ENCODE data around the gene LIN7B. TPM values are rescaled to one million over a fixed set of nuclear protein-coding genes. Genes with fewer than 3 reads are reported as not detected.

LIN7B gene
- total and polyA plus RNA-seq, 2 donors (not counting 1 experiment from before 2014, with no cell fraction given) = 2.6 to 10.9 TPM

- Histone ChIP-seq H3K36me3 (ENCODE audit: control insufficient read depth, insufficient read depth, low read length) (peaks cover 58% of the 10 kb centered on the region), H3K9me3 (ENCODE audit: control insufficient read depth, insufficient read depth, low read depth, low read length) (no peaks in the 10 kb centered on the region), H3K27ac (ENCODE audit: insufficient read depth, low read length) (no peak overlapping the region), H2AFZ (ENCODE audit: low read length) (no peak overlapping the region), H3K27me3 (ENCODE audit: control insufficient read depth, insufficient read depth, low read length) (no peaks in the 10 kb centered on the region), H3K79me2 (ENCODE audit: control insufficient read depth, insufficient read depth, low read length) (peaks cover 9% of the 10 kb centered on the region), H3K4me3 (replicated peaks in 1 of 4; ENCODE audit: control extremely low read depth in 1 of 4, insufficient read depth in 1 of 4, low read depth in 3 of 4, low read length in 4 of 4) (no peak overlapping the region), H3K4me1 (ENCODE audit: control insufficient read depth, extremely low read depth, insufficient read depth, low read length) (no peaks in the 10 kb centered on the region), H3K4me2 (ENCODE audit: extremely low read depth, insufficient read depth, low read length) (no peak overlapping the region), H4K20me1 (ENCODE audit: control insufficient read depth, extremely low read depth, insufficient read depth, low read length) (no peaks in the 10 kb centered on the region), H3K9ac (ENCODE audit: insufficient read depth, low read length) (no peak overlapping the region)
- TF ChIP-seq EZH2 (IDR thresholded peaks at IDR 0.05; ENCODE audit: low read length, missing control alignments) (no peak), CTCF (conservative IDR thresholded peaks at IDR 0.05 in 1 of 2, IDR thresholded peaks at IDR 0.05 in 1 of 2; ENCODE audit: low read depth in 1 of 2, low read length in 2 of 2) (no peak)
- DNase-seq (ENCODE audit: low read depth in 2 of 2) = no peak
Measured at GRCh38 chr19:49104229-49104864, 9.8 kb upstream of the LIN7B start.

GRCh38 chr19:49106648-49107135 is 7.5 kb upstream of the LIN7B start:
- TF ChIP-seq EZH2 (IDR thresholded peaks at IDR 0.05; ENCODE audit: low read length, missing control alignments) (no peak), CTCF (conservative IDR thresholded peaks at IDR 0.05 in 1 of 2, IDR thresholded peaks at IDR 0.05 in 1 of 2; ENCODE audit: low read depth in 1 of 2, low read length in 2 of 2) (peak; percentile 57 to 79)
- no peaks in the 10 kb centered on the region for H3K27me3 ChIP-seq (ENCODE audit: control insufficient read depth, insufficient read depth, low read length)
- H3K27ac ChIP-seq (ENCODE audit: insufficient read depth, low read length) = no peak overlapping the region
- no peak overlapping the region for H3K4me2 ChIP-seq (ENCODE audit: extremely low read depth, insufficient read depth, low read length)
- H3K4me3 ChIP-seq (replicated peaks in 1 of 4; ENCODE audit: control extremely low read depth in 1 of 4, insufficient read depth in 1 of 4, low read depth in 3 of 4, low read length in 4 of 4) = no peak overlapping the region
- H3K9me3 ChIP-seq (ENCODE audit: control insufficient read depth, insufficient read depth, low read depth, low read length) = no peaks in the 10 kb centered on the region
- no peaks in the 10 kb centered on the region for H4K20me1 ChIP-seq (ENCODE audit: control insufficient read depth, extremely low read depth, insufficient read depth, low read length)
- H2AFZ ChIP-seq (ENCODE audit: low read length) = no peak overlapping the region
- peak; percentile 36 to 41 for DNase-seq (ENCODE audit: low read depth in 2 of 2)
- no peak overlapping the region for H3K9ac ChIP-seq (ENCODE audit: insufficient read depth, low read length)
- no peaks in the 10 kb centered on the region for H3K4me1 ChIP-seq (ENCODE audit: control insufficient read depth, extremely low read depth, insufficient read depth, low read length)
- peaks cover 45% of the 10 kb centered on the region for H3K36me3 ChIP-seq (ENCODE audit: control insufficient read depth, insufficient read depth, low read length)
- H3K79me2 ChIP-seq (ENCODE audit: control insufficient read depth, insufficient read depth, low read length) = no peaks in the 10 kb centered on the region

GRCh38 chr19:49107625-49108459 is 6.3 kb upstream of the LIN7B start:
- Histone ChIP-seq H3K4me3 (replicated peaks in 1 of 4; ENCODE audit: control extremely low read depth in 1 of 4, insufficient read depth in 1 of 4, low read depth in 3 of 4, low read length in 4 of 4) (no peak overlapping the region), H3K79me2 (ENCODE audit: control insufficient read depth, insufficient read depth, low read length) (no peaks in the 10 kb centered on the region), H3K27ac (ENCODE audit: insufficient read depth, low read length) (no peak overlapping the region), H3K9ac (ENCODE audit: insufficient read depth, low read length) (no peak overlapping the region), H3K4me1 (ENCODE audit: control insufficient read depth, extremely low read depth, insufficient read depth, low read length) (no peaks in the 10 kb centered on the region), H3K36me3 (ENCODE audit: control insufficient read depth, insufficient read depth, low read length) (peaks cover 38% of the 10 kb centered on the region), H2AFZ (ENCODE audit: low read length) (no peak overlapping the region), H3K27me3 (ENCODE audit: control insufficient read depth, insufficient read depth, low read length) (no peaks in the 10 kb centered on the region), H4K20me1 (ENCODE audit: control insufficient read depth, extremely low read depth, insufficient read depth, low read length) (no peaks in the 10 kb centered on the region), H3K9me3 (ENCODE audit: control insufficient read depth, insufficient read depth, low read depth, low read length) (no peaks in the 10 kb centered on the region), H3K4me2 (ENCODE audit: extremely low read depth, insufficient read depth, low read length) (no peak overlapping the region)
- TF ChIP-seq CTCF (conservative IDR thresholded peaks at IDR 0.05 in 1 of 2, IDR thresholded peaks at IDR 0.05 in 1 of 2; ENCODE audit: low read depth in 1 of 2, low read length in 2 of 2) (no peak), EZH2 (IDR thresholded peaks at IDR 0.05; ENCODE audit: low read length, missing control alignments) (no peak)
- no peak for DNase-seq (ENCODE audit: low read depth in 2 of 2)
